B cell (primary cell): Measurements from ENCODE around the gene CHST10. TPM values are rescaled to one million over a fixed set of nuclear protein-coding genes. Genes with fewer than 3 reads are reported as not detected.

ENCODE experiments used
- ATAC-seq: fragments of 200-7000 bp; cut with Tn5 transposase; one replicate; pipeline ENCODE4 v1.10.0; 2021; ENCODE audit warnings: low read depth, mild to moderate bottlenecking, moderate number of reproducible peaks, moderate library complexity
- CTCF ChIA-PET: fragments of 350-600 bp; sonication (Branson Sonifier 250); formaldehyde crosslinking; loops from one replicate; lab custom pipeline; 2021; ENCODE audit warnings: antibody characterized with exemption, inconsistent platforms; lab: Charles Lee
- POLR2A ChIA-PET: fragments of 350-600 bp; sonication (Branson Sonifier 250); formaldehyde crosslinking; loops from one replicate; lab custom pipeline; 2021; ENCODE audit warnings: antibody characterized with exemption; lab: Charles Lee
- DNase-seq: peaks from one replicate; pipeline ENCODE4 v3.0.0; 2013
- H2AFZ ChIP-seq: 2 replicates; pipeline ENCODE4 v1.6.1; 2012; ENCODE audit warnings: mild to moderate bottlenecking, low read depth, low read length; ENCODE audit not compliant: insufficient read depth, poor library complexity, severe bottlenecking
- H3K27ac ChIP-seq, 2 donors: 1 replicate in 1 of 2; 2 replicates in 1 of 2; pipeline ENCODE4 v1.5.1; 2012 to 2013; ENCODE audit warnings: low read length in 2 of 2, mild to moderate bottlenecking in 2 of 2, moderate library complexity in 1 of 2
- H3K27me3 ChIP-seq, 4 experiments: fragments of 200-600 bp in 1 of 4; sonication (generic) in 1 of 4; replicated peaks in 1 of 4; 1 replicate in 2 of 4; 2 replicates in 2 of 4; pipeline versions ENCODE4 v1.6.1 to v1.7.0; 2013 to 2016; ENCODE audit warnings: low read length in 3 of 4, mild to moderate bottlenecking in 2 of 4, mixed read lengths in 1 of 4, moderate library complexity in 1 of 4; ENCODE audit not compliant: insufficient read depth in 4 of 4, control insufficient read depth in 3 of 4; ENCODE audit errors: control extremely low read depth in 1 of 4
- H3K36me3 ChIP-seq, 2 experiments: replicated peaks in 1 of 2; 1 replicate in 1 of 2; 2 replicates in 1 of 2; pipeline versions ENCODE4 v1.6.1 to v1.7.1; 2013; ENCODE audit warnings: low read length in 1 of 2; ENCODE audit not compliant: insufficient read depth in 2 of 2, control insufficient read depth in 1 of 2; ENCODE audit errors: control extremely low read depth in 1 of 2, extremely low read depth in 1 of 2
- H3K4me1 ChIP-seq, 2 donors: fragments of 200-600 bp in 1 of 2; sonication (generic) in 1 of 2; 1 replicate in 1 of 2; 2 replicates in 1 of 2; pipeline versions ENCODE4 v1.5.1 to v1.6.1; 2013 to 2017; ENCODE audit warnings: low read length in 2 of 2; ENCODE audit not compliant: control insufficient read depth in 2 of 2, insufficient read depth in 2 of 2
- H3K4me2 ChIP-seq: replicated peaks from 2 replicates; pipeline ENCODE3; 2012; ENCODE audit warnings: mild to moderate bottlenecking, low read depth, low read length; ENCODE audit not compliant: poor library complexity, severe bottlenecking
- H3K4me3 ChIP-seq, 5 experiments: fragments of 200-600 bp in 1 of 5; sonication (generic) in 1 of 5; 1 replicate in 3 of 5; 2 replicates in 2 of 5; pipeline versions ENCODE4 v1.5.1 to v1.7.0; 2011 to 2016; ENCODE audit warnings: low read length in 4 of 5, mild to moderate bottlenecking in 4 of 5, low read depth in 2 of 5, control low read depth in 1 of 5, moderate library complexity in 1 of 5; ENCODE audit not compliant: insufficient read depth in 1 of 5; ENCODE audit errors: control extremely low read depth in 1 of 5, extremely low read depth in 1 of 5
- H3K79me2 ChIP-seq: fragments of 200-600 bp; sonication (generic); one replicate; pipeline ENCODE4 v1.6.0; 2016; ENCODE audit warnings: low read length; ENCODE audit not compliant: control insufficient read depth, insufficient read depth
- H3K9ac ChIP-seq: fragments of 200-600 bp; sonication (generic); 2 replicates; pipeline ENCODE4 v1.6.1; 2017; ENCODE audit warnings: mild to moderate bottlenecking, low read length, moderate library complexity
- H3K9me3 ChIP-seq, 3 donors: one replicate each; pipeline versions ENCODE4 v1.6.1 to v1.7.1; 2013; ENCODE audit warnings: low read length in 2 of 3; ENCODE audit not compliant: control insufficient read depth in 2 of 3, insufficient read depth in 1 of 3; ENCODE audit errors: control extremely low read depth in 1 of 3
- H4K20me1 ChIP-seq: 2 replicates; pipeline ENCODE4 v1.6.0; 2012; ENCODE audit warnings: mild to moderate bottlenecking, low read length; ENCODE audit not compliant: insufficient read depth, control insufficient read depth, poor library complexity, severe bottlenecking
- H3K27ac Mint-ChIP-seq: one replicate; pipeline ENCODE4 v1.8.0; 2021; ENCODE audit warnings: mixed read lengths
- H3K27me3 Mint-ChIP-seq: one replicate; pipeline ENCODE4 v1.8.0; 2021; ENCODE audit warnings: mixed read lengths
- H3K4me1 Mint-ChIP-seq: one replicate; pipeline ENCODE4 v1.8.0; 2021; ENCODE audit warnings: mixed read lengths
- H3K4me3 Mint-ChIP-seq: one replicate; pipeline ENCODE4 v1.8.0; 2021; ENCODE audit warnings: mixed read lengths
- H3K9me3 Mint-ChIP-seq: one replicate; pipeline ENCODE4 v1.8.0; 2022; ENCODE audit warnings: mixed read lengths; ENCODE audit not compliant: insufficient read depth
- CTCF ChIP-seq: fragments of 200-600 bp; IDR thresholded peaks from one replicate; pipeline ENCODE4 v1.8.0; 2022; ENCODE audit warnings: antibody characterized with exemption, mild to moderate bottlenecking
- EZH2 ChIP-seq: IDR thresholded peaks from 2 replicates; pipeline ENCODE4 v1.6.1; 2012; ENCODE audit warnings: borderline replicate concordance, low read depth, mild to moderate bottlenecking, moderate library complexity, low read length; ENCODE audit not compliant: insufficient read depth, poor library complexity, severe bottlenecking
- WGBS: methylation state at CpG from one replicate; pipeline ENCODE4 v1.1.5; 2013; ENCODE audit warnings: missing lambda C conversion rate; ENCODE audit not compliant: insufficient coverage; 5-methylcytosine and 5-hydroxymethylcytosine counted together
- intact Hi-C: fragments of 100-400 bp; cut with micrococcal nuclease; formaldehyde crosslinking; loops from one replicate; pipeline ENCODE4 v1.10.0; 2022
- polyA plus RNA-seq: library from polyadenylated mRNA; depleted of rRNA; stranded (reverse); fragments of >200 nt; gene quantifications from 2 replicates; pipeline ENCODE4 v1.2.3, GENCODE V29; 2012
- total RNA-seq, 2 donors: library from RNA; stranded (reverse); fragments of 120-200 nt in 1 of 2; gene quantifications; 1 replicate in 1 of 2; 2 replicates in 1 of 2; pipeline versions ENCODE4 v1.2.3 to v1.2.4, GENCODE V29; 2013 to 2022

The CHST10 gene
- total and polyA plus RNA-seq, 2 donors (not counting 1 experiment from before 2014, with no cell fraction given) = 5.2 to 9.9 TPM

GRCh38 chr2:100453853-100454252, 36.4 kb upstream of the CHST10 start:
- no peak overlapping the region for H3K4me3 ChIP-seq
- H3K9me3 ChIP-seq = peaks cover 4 to 18% (median 4%) of the 10 kb centered on the region in 3 donors
- H3K4me2 ChIP-seq = no peak overlapping the region
- CTCF ChIA-PET = interaction anchor here (0.7 kb wide), 1 partner anchor 125 kb away, joined by 3 read pairs; no protein-coding TSS in a partner anchor
- TF ChIP-seq CTCF (no peak), EZH2 (no peak)
- ATAC-seq = no peak
- H2AFZ ChIP-seq = no peak overlapping the region
- no peaks in the 10 kb centered on the region for H3K79me2 ChIP-seq
- H4K20me1 ChIP-seq = no peaks in the 10 kb centered on the region
- peaks cover 0 to 7% (median 0%) of the 10 kb centered on the region in 4 experiments for H3K27me3 ChIP-seq
- POLR2A ChIA-PET = no interaction called here
- H3K4me1 ChIP-seq = no peaks in the 10 kb centered on the region
- Mint-ChIP-seq H3K9me3 (peaks cover 5% of the 10 kb centered on the region), H3K27ac (peak overlapping the region; percentile 83), H3K4me1 (peaks cover 2% of the 10 kb centered on the region), H3K4me3 (no peak overlapping the region), H3K27me3 (peaks cover 7% of the 10 kb centered on the region)
- H3K36me3 ChIP-seq = no peaks in the 10 kb centered on the region
- H3K27ac ChIP-seq = no peak overlapping the region
- WGBS = 80% methylated on average over 1 of the region's 4 CpGs
- H3K9ac ChIP-seq = no peak overlapping the region
- DNase-seq = peak; percentile 19
- intact Hi-C loops = no loop called here

- no peaks in the 10 kb centered on the region for H3K4me1 ChIP-seq
- ChIA-PET CTCF (no interaction called here), POLR2A (no interaction called here)
- no peak for ATAC-seq
- H3K27me3 ChIP-seq = peaks cover 0 to 7% (median 0%) of the 10 kb centered on the region in 4 experiments
- no peak overlapping the region for H3K4me2 ChIP-seq
- H3K27ac ChIP-seq = no peak overlapping the region
- H3K79me2 ChIP-seq = no peaks in the 10 kb centered on the region
- peaks cover 3 to 7% (median 4%) of the 10 kb centered on the region in 3 donors for H3K9me3 ChIP-seq
- DNase-seq = no peak
- TF ChIP-seq EZH2 (no peak), CTCF (no peak)
- H3K4me3 ChIP-seq = no peak overlapping the region
- no peak overlapping the region for H3K9ac ChIP-seq
- Mint-ChIP-seq H3K4me3 (no peak overlapping the region), H3K27ac (no peak overlapping the region), H3K27me3 (peaks cover 7% of the 10 kb centered on the region), H3K4me1 (peaks cover 2% of the 10 kb centered on the region), H3K9me3 (peaks cover 5% of the 10 kb centered on the region)
- intact Hi-C loops = no loop called here
- no peaks in the 10 kb centered on the region for H3K36me3 ChIP-seq
- H2AFZ ChIP-seq = no peak overlapping the region
- no peaks in the 10 kb centered on the region for H4K20me1 ChIP-seq
Measured at GRCh38 chr2:100451734-100452133, 34.3 kb upstream of the CHST10 start.
